Measurements from ENCODE around the gene FAM8A1.

Gene FAM8A1

GRCh38 chr6:17612048-17612447, 11.9 kb downstream of the FAM8A1 start:
- TF ChIP-seq CTCF (IDR thresholded peaks at IDR 0.05; ENCODE audit: insufficient read depth, low read length, missing control alignments) = no peak
- ChIA-PET CTCF (interaction anchor here (0.8 to 1.3 kb wide), 2 partner anchors 9 to 456 kb away, joined by 3 read pairs; no protein-coding TSS in a partner anchor), POLR2A (no interaction called here)
- DNase-seq (ENCODE audit: low read depth, low spot score) = no peak
- H3K4me3 ChIP-seq (ENCODE audit: low read depth, low read length) = no peak overlapping the region

GRCh38 chr6:17615794-17616193, 15.7 kb downstream of the FAM8A1 start:
- no peak for DNase-seq (ENCODE audit: low read depth, low spot score)
- CTCF ChIA-PET = no interaction called here
- TF ChIP-seq CTCF (IDR thresholded peaks at IDR 0.05; ENCODE audit: insufficient read depth, low read length, missing control alignments) = no peak
- H3K4me3 ChIP-seq (ENCODE audit: low read depth, low read length) = no peak overlapping the region
- POLR2A ChIA-PET = no interaction called here

GRCh38 chr6:17621003-17621402, 20.9 kb downstream of the FAM8A1 start:
- ChIA-PET POLR2A (no interaction called here), CTCF (interaction anchor here (1.1 kb wide), 1 partner anchor 11 kb away, joined by 3 read pairs; no protein-coding TSS in a partner anchor)
- no peak for TF ChIP-seq CTCF (IDR thresholded peaks at IDR 0.05; ENCODE audit: insufficient read depth, low read length, missing control alignments)
- H3K4me3 ChIP-seq (ENCODE audit: low read depth, low read length) = no peak overlapping the region
- DNase-seq (ENCODE audit: low read depth, low spot score) = no peak

- TF ChIP-seq CTCF (IDR thresholded peaks at IDR 0.05; ENCODE audit: insufficient read depth, low read length, missing control alignments) = no peak
- CTCF ChIA-PET = no interaction called here
- no peak for DNase-seq (ENCODE audit: low read depth, low spot score)
- POLR2A ChIA-PET = no interaction called here
- no peak overlapping the region for H3K4me3 ChIP-seq (ENCODE audit: low read depth, low read length)
Observed at GRCh38 chr6:17622144-17622543, 22.0 kb downstream of the FAM8A1 start.

- ChIA-PET POLR2A (no interaction called here), CTCF (no interaction called here)
- no peak overlapping the region for H3K4me3 ChIP-seq (ENCODE audit: low read depth, low read length)
- TF ChIP-seq CTCF (IDR thresholded peaks at IDR 0.05; ENCODE audit: insufficient read depth, low read length, missing control alignments) = no peak
- DNase-seq (ENCODE audit: low read depth, low spot score) = no peak
Observed at GRCh38 chr6:17624396-17624795, 24.3 kb downstream of the FAM8A1 start.

GRCh38 chr6:17628873-17629272, 28.8 kb downstream of the FAM8A1 start:
- ChIA-PET CTCF (interaction anchor here (0.8 to 1.5 kb wide), 3 partner anchors 17 to 472 kb away, joined by 3 read pairs; partner anchors contain the start of gene FAM8A1), POLR2A (no interaction called here)
- no peak for TF ChIP-seq CTCF (IDR thresholded peaks at IDR 0.05; ENCODE audit: insufficient read depth, low read length, missing control alignments)
- DNase-seq (ENCODE audit: low read depth, low spot score) = no peak
- H3K4me3 ChIP-seq (ENCODE audit: low read depth, low read length) = no peak overlapping the region
